NCI-H128 (cell line): ENCODE results near the gene RPS23.
"Not testable (repeated sequence)": the region's sequence is repeated elsewhere in the genome, so short reads cannot be mapped to it uniquely, and the experiment has no call there.

Source experiments
- DNase-seq: peaks from one replicate; lab custom pipeline; 2025; ENCODE audit not compliant: unreplicated experiment; lab: John Stamatoyannopoulos, UW

RPS23 gene

GRCh38 chr5:82290908-82291307, 12.8 kb upstream of the RPS23 start:
- DNase-seq = no peak

DNA sequence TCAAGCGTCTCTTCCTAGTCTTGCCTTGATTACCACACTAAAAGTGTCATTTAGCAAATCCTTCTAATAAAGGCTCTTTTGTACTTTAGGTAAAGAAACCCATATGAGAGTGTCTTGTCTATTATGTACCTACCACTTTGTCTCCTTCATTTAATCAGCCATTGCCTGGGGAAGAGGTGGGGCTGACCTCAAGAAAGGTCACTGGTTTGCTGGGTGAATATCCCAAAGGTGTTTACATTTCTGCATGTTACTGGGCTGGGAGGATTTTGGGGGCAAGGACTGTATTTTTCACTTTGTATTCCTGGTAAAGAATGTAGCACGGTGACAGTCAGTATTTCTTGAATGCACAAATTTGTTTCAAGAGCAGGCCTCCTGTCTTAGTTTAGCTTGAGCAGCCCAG, 11.9 kb upstream of the RPS23 start:
- DNase-seq = no peak

DNA sequence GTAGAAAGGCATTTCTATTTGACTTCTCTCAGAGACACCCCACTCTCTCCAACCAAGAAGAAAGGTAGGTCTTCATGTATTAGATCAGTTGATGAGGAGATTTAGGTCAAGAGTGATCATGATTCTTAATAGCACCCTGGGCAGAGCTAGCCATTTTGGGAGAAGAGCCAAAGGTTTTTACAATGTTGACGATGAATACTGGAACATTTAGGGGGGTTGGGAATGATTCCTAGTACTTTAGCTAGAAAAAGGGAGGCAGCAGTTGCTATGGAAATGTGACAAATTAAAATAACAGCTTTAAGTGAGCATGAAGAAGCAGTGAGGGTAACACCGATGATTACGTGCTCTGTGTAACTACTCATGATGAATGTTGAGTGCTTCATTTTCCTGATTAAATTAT, 9.5 kb upstream of the RPS23 start:
- DNase-seq = no peak

GRCh38 chr5:82285206-82285605, 7.1 kb upstream of the RPS23 start:
- DNase-seq = no peak

GRCh38 chr5:82283893-82284292, 5.7 kb upstream of the RPS23 start:
- DNase-seq = no peak

DNA sequence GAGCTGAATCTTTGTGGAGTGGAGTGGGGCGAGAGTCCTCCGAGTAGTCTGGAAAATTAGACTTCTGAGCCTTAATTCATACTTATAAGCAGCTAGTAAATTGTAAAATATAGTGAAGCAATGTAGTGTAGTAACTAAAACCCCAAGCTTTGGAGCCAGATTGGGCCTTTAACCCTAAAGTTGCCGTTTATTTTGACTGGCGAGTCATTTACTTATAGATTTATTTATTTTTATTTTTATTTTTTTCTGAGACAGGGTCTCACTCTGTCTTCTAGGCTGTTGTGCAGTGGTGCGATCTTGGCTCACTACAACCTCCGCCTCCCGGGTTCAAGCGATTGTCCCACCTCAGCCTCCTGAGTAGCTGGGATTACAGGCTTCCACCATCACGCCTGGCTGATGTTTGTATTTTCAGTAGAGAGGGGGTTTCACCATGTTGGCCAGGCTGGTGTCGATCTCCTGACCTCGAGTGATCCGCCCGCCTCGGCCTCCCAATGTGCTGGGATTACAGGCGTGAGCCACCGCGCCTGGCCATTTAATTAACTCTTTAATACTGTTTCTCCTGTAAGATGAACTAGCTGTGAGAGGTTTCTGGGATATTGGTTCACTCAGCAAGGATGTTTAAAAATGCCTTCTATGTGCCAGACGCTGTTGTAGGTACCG, 687 bp upstream of the RPS23 start:
- no peak for DNase-seq

DNA sequence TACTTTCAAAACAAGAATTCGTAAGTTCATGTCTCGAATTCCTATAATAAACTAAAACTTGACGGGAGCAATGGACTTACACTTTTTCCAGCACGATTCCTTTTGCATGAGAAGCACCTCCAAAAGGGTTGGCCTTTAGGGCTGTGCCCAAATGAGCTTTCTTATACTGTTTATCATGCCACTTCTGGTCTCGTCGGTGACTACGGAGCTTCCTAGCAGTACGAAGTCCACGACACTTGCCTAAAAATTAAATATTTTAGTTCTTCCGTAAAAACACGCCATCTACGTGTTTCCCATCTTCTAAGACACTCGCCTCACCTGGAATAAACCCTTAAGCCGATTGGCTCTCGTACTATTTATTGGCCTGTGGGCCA, 554 bp downstream of the RPS23 start:
- no peak for DNase-seq

DNA sequence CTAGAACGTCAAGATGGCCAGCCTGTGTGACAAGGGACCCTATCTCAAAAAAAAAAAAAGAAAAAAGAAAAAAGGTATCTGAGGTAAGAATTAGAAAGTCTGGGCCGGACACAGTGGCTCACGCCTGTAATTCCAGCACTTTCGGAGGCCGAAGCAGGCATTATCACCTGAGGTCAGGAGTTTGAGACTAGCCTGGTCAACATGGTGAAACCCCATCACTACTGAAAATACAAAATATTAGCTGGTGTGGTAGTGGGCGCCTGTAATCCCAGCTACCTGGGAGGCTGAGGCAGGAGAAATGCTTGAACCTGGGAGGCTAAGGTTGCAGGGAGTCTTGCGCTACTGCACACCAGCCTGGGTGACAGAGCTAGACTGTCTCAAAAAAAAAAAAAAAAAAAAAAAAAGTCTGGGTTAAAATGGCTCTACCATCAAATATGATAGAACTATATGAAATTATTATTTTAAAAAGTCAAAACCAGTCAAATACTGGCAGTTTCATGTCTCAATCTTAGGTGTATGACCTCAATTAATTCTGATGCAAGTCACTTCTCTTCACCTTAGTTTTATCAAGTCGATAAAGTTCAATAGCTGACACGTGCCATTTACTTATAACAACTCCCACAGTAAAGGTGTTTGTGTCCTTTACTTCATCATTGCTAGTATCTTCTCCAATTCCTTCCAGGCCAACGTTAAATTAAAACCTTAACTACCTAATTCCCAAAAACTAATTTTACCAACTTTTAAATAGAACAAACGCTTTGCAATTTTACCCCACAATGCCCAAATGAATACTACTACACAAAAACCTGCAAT, 1.1 kb downstream of the RPS23 start:
- no peak for DNase-seq

GRCh38 chr5:82275216-82275664, 2.9 kb downstream of the RPS23 start:
- DNase-seq = no peak

DNA sequence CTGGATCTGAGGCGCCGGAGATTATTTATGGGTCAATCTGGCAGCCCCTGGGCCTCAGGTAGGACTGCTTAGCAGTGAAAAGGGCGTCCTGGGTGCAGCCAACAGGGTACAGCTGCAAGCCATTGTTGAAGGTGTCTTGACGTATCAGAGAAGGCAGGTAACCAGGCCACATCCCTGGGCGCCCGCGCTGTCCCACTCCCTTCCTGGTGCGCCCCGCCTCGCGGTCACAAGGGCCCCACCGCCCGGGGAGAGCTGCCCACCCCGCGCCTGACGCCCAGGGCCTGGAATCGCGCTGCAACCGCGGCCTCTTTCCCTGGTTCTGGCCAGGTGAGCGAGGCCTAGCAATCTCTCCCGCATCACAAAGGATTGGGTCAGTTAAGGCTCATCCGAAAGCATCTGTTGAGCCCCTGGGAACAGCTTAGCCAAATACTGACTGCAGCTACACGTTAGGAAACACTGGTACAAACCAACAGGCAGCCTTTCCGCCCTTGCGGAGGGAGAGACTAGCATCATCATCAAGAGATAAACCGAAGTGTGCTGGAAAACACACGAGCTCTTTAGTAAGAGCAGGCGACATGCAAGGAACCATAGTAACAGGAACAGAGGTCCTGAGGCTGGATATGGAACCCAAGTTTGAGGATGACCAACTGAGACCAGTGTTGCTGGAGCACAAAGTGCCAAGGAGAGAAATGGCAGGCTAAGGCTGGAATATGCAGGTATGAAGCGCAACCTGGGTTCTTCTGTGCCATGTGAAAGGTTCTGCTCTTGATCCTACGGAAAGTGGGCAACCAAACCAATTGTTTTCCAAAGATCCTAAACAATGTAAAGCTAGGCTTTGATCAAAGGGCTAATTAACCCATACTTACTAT, 3.6 kb downstream of the RPS23 start:
- no peak for DNase-seq

DNA sequence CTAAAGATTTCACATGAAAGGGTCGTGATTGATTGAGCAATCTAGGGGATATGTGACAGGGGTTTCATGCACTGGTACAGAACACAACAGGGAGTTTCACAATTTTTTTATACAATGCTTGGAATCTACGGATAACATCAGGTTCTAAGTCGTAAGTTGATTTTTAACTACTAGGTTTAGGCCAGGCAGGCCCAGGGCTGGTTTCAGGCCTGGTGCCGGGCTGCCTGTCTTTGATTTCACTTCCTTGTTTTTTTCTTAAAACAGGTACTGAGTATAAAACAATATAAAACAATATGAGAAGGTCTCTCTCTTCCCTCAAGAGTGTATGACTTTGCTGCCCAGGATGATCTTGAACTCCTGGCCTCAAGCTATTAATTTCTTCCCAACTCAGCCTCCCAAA, 4.7 kb downstream of the RPS23 start:
- DNase-seq = not testable (repeated sequence)

DNA sequence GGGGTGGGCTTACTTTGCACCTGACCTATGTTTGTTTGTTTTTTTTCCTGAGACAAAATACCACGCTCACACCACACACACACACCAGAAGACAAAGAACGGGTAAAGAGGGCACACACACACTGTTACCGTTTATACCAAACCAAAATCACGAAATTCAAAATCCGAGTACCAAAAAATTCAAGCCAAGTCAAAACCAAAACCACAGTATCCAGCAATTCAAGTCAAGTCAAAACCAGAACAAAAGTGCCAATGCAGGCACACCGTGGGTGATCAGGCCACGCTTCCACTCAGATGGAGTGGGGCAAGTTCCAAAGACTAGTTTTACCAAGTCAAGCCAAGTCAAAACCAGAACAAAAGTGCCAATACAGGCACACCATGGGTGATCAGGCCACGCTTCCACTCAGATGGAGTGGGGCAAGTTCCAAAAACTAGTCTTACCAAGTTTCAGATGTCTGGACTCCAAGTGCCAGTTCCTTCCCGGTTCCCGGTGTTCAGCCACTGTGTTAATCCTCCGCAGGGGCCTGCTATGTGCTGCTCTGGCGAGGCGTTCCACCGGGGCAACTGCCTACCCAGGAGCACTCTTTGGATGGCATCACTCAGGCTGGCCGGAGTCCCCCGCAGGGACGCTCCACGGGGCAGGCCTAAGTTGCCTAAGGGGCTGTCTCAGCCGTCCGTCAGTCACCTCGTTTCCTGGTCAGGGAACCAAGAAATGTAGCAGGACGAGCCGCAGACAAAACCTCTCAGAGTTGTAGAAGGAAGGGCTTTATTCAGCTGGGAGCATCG, 5.4 kb downstream of the RPS23 start:
- not testable (repeated sequence) for DNase-seq

DNA sequence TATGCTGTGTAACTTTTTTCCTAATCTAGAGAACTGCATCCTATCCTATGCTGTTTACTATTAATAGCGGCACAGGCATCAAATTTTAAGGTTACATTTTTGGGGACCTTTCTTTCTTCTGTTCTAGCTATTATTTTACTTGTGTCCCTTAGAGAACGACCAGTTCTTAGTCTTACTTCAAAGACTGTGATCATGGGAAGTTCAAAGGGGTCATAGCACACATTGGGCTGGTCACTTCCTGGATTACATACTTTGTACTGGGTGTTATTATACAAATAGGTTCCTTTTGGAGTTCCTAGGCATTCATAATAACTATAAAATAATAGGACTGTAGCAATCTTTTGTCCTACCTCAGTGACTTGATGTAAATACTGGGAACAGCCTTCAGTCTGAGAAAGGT, 8.8 kb downstream of the RPS23 start:
- DNase-seq = not testable (repeated sequence)

- DNase-seq = not testable (repeated sequence)
These were observed 10.7 kb downstream of the RPS23 start for GRCh38 chr5:82267297-82267933.

GRCh38 chr5:82265047-82265446, 13.1 kb downstream of the RPS23 start:
- DNase-seq = no peak

- DNase-seq = no peak
These were observed 18.9 kb downstream of the RPS23 start for GRCh38 chr5:82259172-82259800.

DNA sequence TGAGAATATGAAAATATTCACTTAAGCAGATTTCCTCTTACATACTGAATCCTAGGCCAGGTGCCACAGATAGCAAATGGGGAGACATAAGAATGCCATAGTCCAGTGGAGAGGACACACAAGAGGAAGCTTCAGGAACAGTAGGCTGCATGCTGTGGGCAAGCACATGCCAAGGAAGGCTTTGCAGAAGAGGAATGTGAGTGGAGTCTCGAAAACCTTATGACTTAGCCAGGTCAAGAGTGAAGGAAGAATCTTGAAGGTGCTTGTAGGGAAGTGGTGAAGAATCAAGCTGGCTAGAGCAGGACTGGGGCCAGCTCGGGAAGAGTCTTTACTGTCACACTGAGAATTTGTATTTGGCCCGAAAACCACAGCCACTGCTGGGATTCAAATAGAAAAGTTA, 20.4 kb downstream of the RPS23 start:
- DNase-seq = no peak

- DNase-seq = no peak
These were observed 20.9 kb downstream of the RPS23 start for GRCh38 chr5:82257247-82257646.

GRCh38 chr5:82255844-82256243, 22.3 kb downstream of the RPS23 start:
- DNase-seq = no peak

DNA sequence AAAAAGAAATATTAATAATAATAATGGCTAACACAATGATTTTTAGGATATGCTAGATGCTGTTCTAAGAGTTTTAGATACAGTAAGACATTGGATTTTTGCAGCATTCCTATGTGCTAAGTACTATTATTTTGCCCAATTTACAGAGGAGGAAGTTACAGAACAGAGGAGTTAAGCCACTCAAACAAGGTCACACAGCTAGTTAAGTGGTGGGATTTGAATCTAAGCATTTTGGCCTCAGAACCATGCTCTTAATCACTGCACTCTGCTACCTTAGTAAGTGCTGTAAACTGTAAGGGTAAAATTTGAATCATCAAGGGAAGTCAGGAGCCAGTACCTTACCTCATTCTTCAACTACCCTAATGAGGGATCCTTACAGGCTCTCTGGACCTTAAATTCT, 25.4 kb downstream of the RPS23 start:
- no peak for DNase-seq
